GM12878 (cell line): Measurements from ENCODE around the gene TOM1L2. TPM values are rescaled to one million over a fixed set of nuclear protein-coding genes. Genes with fewer than 3 reads are reported as not detected.

Source experiments
- ATAC-seq: fragments of 200-7000 bp; cut with Tn5 transposase; 3 replicates; pipeline ENCODE4 v1.9.1; 2020; ENCODE audit warnings: mild to moderate bottlenecking, moderate library complexity
- BruUV-seq: library from RNA; stranded (reverse); fragments of 400-500 nt; replicated peaks from 2 replicates; lab custom pipeline; 2021; lab: Mats Ljungman, UMichigan
- CTCF ChIA-PET: fragments of 300-600 bp; sonication (Branson Sonifier 250); formaldehyde crosslinking; extraction: SDS; loops from one replicate; lab custom pipeline; 2021; ENCODE audit warnings: inconsistent platforms; lab: Yijun Ruan, JAX
- POLR2A ChIA-PET: fragments of 350-600 bp; formaldehyde crosslinking; extraction: SDS; loops from one replicate; lab custom pipeline; 2021; ENCODE audit warnings: inconsistent platforms; lab: Charles Lee
- RAD21 ChIA-PET: fragments of 300-600 bp; sonication (Branson Sonifier 250); formaldehyde crosslinking; loops from one replicate; lab custom pipeline; 2023; ENCODE audit warnings: antibody characterized with exemption; ENCODE audit not compliant: unreplicated experiment; lab: Charles Lee
- SMC1A ChIA-PET: fragments of 300-600 bp; sonication (Branson Sonifier 250); formaldehyde crosslinking; loops from one replicate; lab custom pipeline; 2023; ENCODE audit not compliant: unreplicated experiment, uncharacterized antibody; lab: Charles Lee
- DNase-seq: peaks from one replicate; pipeline ENCODE4 v3.0.0-alpha.2; 2011; ENCODE audit warnings: low read depth, low spot score
- FAIRE-seq: peaks from 3 replicates; lab custom pipeline; 2011; peaks lifted over from hg19 to GRCh38; lab: Jason Lieb, UNC
- H2AFZ ChIP-seq: 2 replicates; pipeline ENCODE4 v1.6.0; 2011; ENCODE audit warnings: low read depth, low read length, control low read depth; ENCODE audit not compliant: control insufficient read depth
- H3K27ac ChIP-seq: 2 replicates; pipeline ENCODE4 v1.5.1; 2011; ENCODE audit warnings: control low read depth; ENCODE audit not compliant: control insufficient read depth, insufficient read depth
- H3K27me3 ChIP-seq, 2 experiments: replicated peaks in 1 of 2; 2 replicates each; pipeline versions ENCODE4 v1.6.0 to v1.6.1; 2011; ENCODE audit warnings: low read length in 1 of 2; ENCODE audit not compliant: control insufficient read depth in 2 of 2, insufficient read depth in 2 of 2
- H3K36me3 ChIP-seq, 2 experiments: 2 replicates each; pipeline ENCODE4 v1.5.1; 2011; ENCODE audit warnings: low read length in 1 of 2; ENCODE audit not compliant: control insufficient read depth in 2 of 2, insufficient read depth in 2 of 2
- H3K4me1 ChIP-seq: 2 replicates; pipeline ENCODE4 v1.6.1; 2011; ENCODE audit warnings: mild to moderate bottlenecking, low read length, moderate library complexity, mixed read lengths; ENCODE audit not compliant: control insufficient read depth, insufficient read depth
- H3K4me2 ChIP-seq: 2 replicates; pipeline ENCODE4 v1.6.0; 2011; ENCODE audit warnings: control low read depth; ENCODE audit not compliant: control insufficient read depth, insufficient read depth
- H3K4me3 ChIP-seq: fragments of 200-600 bp; sonication (generic); 2 replicates; pipeline ENCODE4 v1.5.1; 2016
- H3K79me2 ChIP-seq: 2 replicates; pipeline ENCODE4 v1.6.0; 2011; ENCODE audit warnings: low read length; ENCODE audit not compliant: control insufficient read depth, insufficient read depth
- H3K9ac ChIP-seq: 2 replicates; pipeline ENCODE4 v1.8.0; 2011; ENCODE audit warnings: low read length, control low read depth, mixed read lengths; ENCODE audit not compliant: control insufficient read depth, insufficient read depth
- H3K9me3 ChIP-seq: replicated peaks from 3 replicates; pipeline ENCODE4 v1.5.1; 2011; ENCODE audit warnings: mild to moderate bottlenecking, low read length; ENCODE audit not compliant: control insufficient read depth, insufficient read depth
- H4K20me1 ChIP-seq: 2 replicates; pipeline ENCODE4 v1.6.0; 2011; ENCODE audit not compliant: control insufficient read depth, insufficient read depth
- ASH2L ChIP-seq: fragments of 300-600, 200-600 bp; sonication (generic); IDR thresholded peaks from 2 replicates; pipeline ENCODE4 v1.6.1; 2017; ENCODE audit warnings: low read depth, mild to moderate bottlenecking, borderline replicate concordance
- BRCA1 ChIP-seq: IDR thresholded peaks from 2 replicates; pipeline ENCODE4 v1.6.1; 2011; ENCODE audit warnings: low read depth, low read length, improper control_type of control experiment
- GABPA ChIP-seq: IDR thresholded peaks from 2 replicates; pipeline ENCODE4 v1.6.1; 2014; ENCODE audit warnings: antibody characterized with exemption, low read depth, mild to moderate bottlenecking, inconsistent platforms
- NFXL1 ChIP-seq: fragments of 450-650 bp; IDR thresholded peaks from 2 replicates; pipeline ENCODE4 v1.6.1; 2017; ENCODE audit warnings: antibody characterized with exemption, mild to moderate bottlenecking, borderline replicate concordance
- NR2C2 ChIP-seq: IDR thresholded peaks from 2 replicates; pipeline ENCODE4 v1.6.1; 2011; ENCODE audit warnings: borderline replicate concordance, low read depth; ENCODE audit not compliant: control insufficient read depth, insufficient read length
- POLR2AphosphoS2 ChIP-seq: IDR thresholded peaks from 2 replicates; pipeline ENCODE4 v1.6.1; 2011; ENCODE audit warnings: low read depth, mild to moderate bottlenecking, low read length, improper control_type of control experiment, moderate library complexity
- SMAD5 ChIP-seq: IDR thresholded peaks from 2 replicates; pipeline ENCODE4 v1.6.1; 2016; ENCODE audit warnings: antibody characterized with exemption, low read depth
- SMC3 ChIP-seq: IDR thresholded peaks from 2 replicates; pipeline ENCODE4 v1.6.1; 2011; ENCODE audit warnings: low read length, improper control_type of control experiment, borderline replicate concordance
- ZZZ3 ChIP-seq: IDR thresholded peaks from 2 replicates; pipeline ENCODE4 v1.6.1; 2011; ENCODE audit warnings: low read depth; ENCODE audit not compliant: control insufficient read depth, insufficient read length
- WGBS: methylation state at CpG from one replicate; pipeline ENCODE4 v1.1.6; 2016; ENCODE audit warnings: low lambda C conversion rate; ENCODE audit not compliant: insufficient replicate concordance, insufficient coverage; ENCODE audit errors: missing lambda C conversion rate; 5-methylcytosine and 5-hydroxymethylcytosine counted together
- in situ Hi-C: fragments of 300-500 bp; cut with MboI; formaldehyde crosslinking; loops from 9 replicates; pipeline ENCODE4 v1.14.3; 2018; ENCODE audit warnings: mixed read lengths
- intact Hi-C: fragments of 100-400 bp; cut with micrococcal nuclease; formaldehyde crosslinking; loops from one replicate; pipeline ENCODE4 v1.14.2; 2022; ENCODE audit not compliant: unreplicated experiment
- polyA plus RNA-seq, 11 experiments: library from polyadenylated mRNA; depleted of rRNA in 4 of 11; unstranded in 6 of 11; stranded (reverse) in 5 of 11; fragments of >200 nt; fragmentation: Nextera tagmentation in 4 of 11; fragmentation: Illumina TruSeq in 1 of 11; extraction: Ambion mirVana in 4 of 11; extraction: Trizol in 1 of 11; gene quantifications; 1 replicate in 1 of 11; 2 replicates in 10 of 11; pipeline versions ENCODE4 v1.2.1 to v1.2.3, GENCODE V29; 2011 to 2016; ENCODE audit warnings: inconsistent platforms in 2 of 11, missing spikeins in 2 of 11, low read depth in 1 of 11
- total RNA-seq, 4 experiments: library from RNA; depleted of rRNA in 3 of 4; stranded (reverse); fragments of >200 nt in 3 of 4; fragmentation: Illumina TruSeq in 1 of 4; extraction: Trizol in 1 of 4; gene quantifications; 2 replicates each; pipeline versions ENCODE4 v1.2.1 to v1.2.3, GENCODE V29; 2013 to 2021

Gene TOM1L2
- total and polyA plus RNA-seq, 10 of the 15 experiments (the other 5 are each of a cell fraction or from before 2014, with no cell fraction given): 0.19 to 19.2 (median 8.1) TPM

DNA sequence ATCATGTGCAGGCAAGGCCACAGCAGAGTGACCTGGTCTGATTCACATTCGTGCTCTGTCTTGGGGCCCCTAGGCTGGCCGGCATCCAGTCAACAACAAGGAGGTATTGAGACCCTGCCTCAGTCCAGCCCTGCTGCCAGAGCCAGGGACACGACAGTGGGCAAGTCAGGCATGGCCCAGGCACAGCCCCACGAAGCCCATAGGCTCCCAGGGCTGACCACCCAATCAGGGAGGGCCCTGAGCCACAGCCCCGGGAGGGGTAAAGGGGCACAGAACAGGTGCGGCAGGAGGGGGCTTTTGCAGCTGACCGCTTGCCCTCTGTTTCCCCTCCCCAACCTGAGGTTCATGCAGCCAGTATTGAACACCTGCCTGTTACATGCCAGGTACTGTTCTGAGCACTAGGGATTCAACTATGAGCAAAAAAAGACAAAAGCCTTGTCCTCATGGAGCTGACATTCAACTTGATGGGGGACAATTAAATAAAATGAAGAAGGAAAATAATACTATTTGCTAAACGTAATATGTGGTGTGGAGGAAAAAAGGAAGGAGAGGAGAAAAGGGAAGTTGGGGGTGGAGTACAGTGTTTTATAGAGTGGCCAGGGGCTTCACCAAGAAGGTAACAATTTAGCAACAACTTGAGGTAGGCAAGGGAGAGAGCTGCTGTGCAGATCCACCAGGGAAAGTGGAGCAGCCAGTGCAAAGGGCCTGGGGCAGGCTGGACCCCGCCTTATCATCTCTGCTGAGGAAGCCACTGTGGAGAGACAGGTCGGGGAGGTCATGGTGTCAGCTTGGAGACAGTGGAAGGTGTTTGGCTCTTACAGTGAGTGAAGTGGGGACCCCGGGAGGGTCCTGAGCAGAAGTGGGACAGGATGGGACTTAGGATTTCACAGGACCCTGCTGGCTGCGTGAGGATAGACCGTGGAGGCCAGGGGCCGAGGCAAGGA, 6.6 kb upstream of the TOM1L2 start (continued):
- TF ChIP-seq NFXL1: no peak
- no peak for TF ChIP-seq SMAD5
- TF ChIP-seq, all 136 proteins: peak for 0

DNA sequence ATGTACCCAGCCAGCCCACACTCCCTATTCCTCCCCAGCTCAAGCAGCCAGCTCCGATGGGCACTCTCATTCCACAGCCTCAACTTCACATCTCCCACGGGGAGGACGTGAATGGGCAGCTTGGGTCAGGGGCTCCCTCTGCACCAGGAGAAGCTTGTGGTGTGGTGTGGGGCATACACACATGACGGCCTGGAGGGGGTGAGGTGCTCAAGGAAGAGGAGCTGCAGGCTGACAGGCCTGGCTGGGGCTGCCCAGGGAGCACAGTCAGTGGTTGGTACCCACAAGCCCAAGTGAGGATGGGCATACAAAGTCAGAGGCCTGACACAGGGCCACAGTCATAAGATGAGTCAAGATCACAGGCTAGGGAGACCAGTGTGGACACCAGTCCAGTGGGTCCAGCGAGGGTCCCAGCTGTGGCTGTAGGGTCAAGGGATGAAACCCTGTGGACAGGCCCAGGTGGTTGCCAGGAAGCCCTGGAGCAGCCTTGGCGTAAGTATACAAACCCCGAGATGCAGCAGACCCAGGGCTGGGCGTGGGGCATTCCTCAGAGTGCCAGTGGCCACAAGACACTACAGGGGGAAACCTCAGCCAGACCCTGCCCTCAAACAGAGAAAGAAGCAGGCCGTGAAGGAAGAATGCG, 4.9 kb upstream of the TOM1L2 start:
- in situ Hi-C loops (no loop called here), intact Hi-C loops (no loop called here)
- Histone ChIP-seq H3K9ac (no peak overlapping the region), H3K4me2 (no peak overlapping the region), H3K9me3 (no peaks in the 10 kb centered on the region), H3K36me3 (no peaks in the 10 kb centered on the region), H2AFZ (no peak overlapping the region), H3K27ac (no peak overlapping the region), H3K4me1 (peaks cover 4% of the 10 kb centered on the region; the same call in 1 of the 2 replicates)
- FAIRE-seq (no peak), DNase-seq (no peak), ATAC-seq (no peak)
- ChIA-PET CTCF (interaction anchor here (0.9 kb wide), 1 partner anchor 9 kb away, joined by 3 read pairs; no protein-coding TSS in a partner anchor), POLR2A (no interaction called here), SMC1A (no interaction called here)
- TF ChIP-seq NR2C2 (no peak), GABPA (no peak), BRCA1 (no peak), ASH2L (no peak), ZZZ3 (no peak), POLR2AphosphoS2 (no peak), SMC3 (no peak)
- TF ChIP-seq, all 136 proteins: peak for 0
- BruUV-seq: no TSS peak
- no peaks in the 10 kb centered on the region for H3K27me3 ChIP-seq
- no peaks in the 10 kb centered on the region for H3K79me2 ChIP-seq
- H4K20me1 ChIP-seq: no peaks in the 10 kb centered on the region
- RAD21 ChIA-PET: no interaction called here
- 43% methylated on average over 10 of the region's 10 CpGs for WGBS
- no peak overlapping the region for H3K4me3 ChIP-seq
